Breast epithelium (tissue), 3 donors: ENCODE results near the gene MIER2.

Experiments
- CTCF ChIP-seq, 3 donors: fragments of 450-650 bp; IDR thresholded peaks; one replicate each; pipeline ENCODE4 v1.5.1; 2016 to 2017; ENCODE audit warnings: antibody characterized with exemption in 3 of 3, mild to moderate bottlenecking in 3 of 3, moderate library complexity in 3 of 3
- POLR2A ChIP-seq: fragments of 450-650 bp; IDR thresholded peaks from one replicate; pipeline ENCODE4 v1.6.1; 2016; ENCODE audit warnings: antibody characterized with exemption, mild to moderate bottlenecking, moderate library complexity

DNA sequence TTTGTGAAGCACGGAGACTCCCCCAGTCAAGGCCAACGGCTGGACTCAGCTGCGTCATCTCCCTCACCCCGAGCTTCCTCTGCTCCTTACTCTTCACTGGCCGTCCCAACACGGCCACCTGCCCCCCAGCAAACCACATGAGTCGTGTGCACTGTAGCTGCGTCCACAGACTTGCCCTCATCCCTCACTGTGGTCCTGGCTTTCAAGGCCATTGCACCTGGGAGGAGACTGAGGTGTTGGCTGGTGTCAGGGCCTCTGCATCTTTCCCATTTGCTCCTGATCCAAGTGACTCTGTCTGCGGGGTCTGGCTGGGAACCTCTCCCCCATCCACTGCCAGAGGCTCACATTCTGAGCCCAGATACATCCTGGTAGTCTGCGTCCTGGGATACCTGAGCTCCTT is 64.9 kb downstream of the MIER2 start:
- TF ChIP-seq CTCF (IDR thresholded peaks at IDR 0.05) = no peak
- TF ChIP-seq POLR2A = no peak
